ENCODE measurements around the gene ZBTB2.
"Not testable (repeated sequence)": the region's sequence is repeated elsewhere in the genome, so short reads cannot be mapped to it uniquely, and the experiment has no call there.

Gene ZBTB2

GRCh38 chr6:151327101-151327500, 64.3 kb downstream of the ZBTB2 start:
- DNase-seq (ENCODE audit: low read depth in 2 of 2): no peak

GRCh38 chr6:151326116-151326825, 65.1 kb downstream of the ZBTB2 start:
- no peak for DNase-seq (ENCODE audit: low read depth in 2 of 2)

GRCh38 chr6:151325075-151326050, 66.0 kb downstream of the ZBTB2 start:
- no peak for DNase-seq (ENCODE audit: low read depth in 2 of 2)

GRCh38 chr6:151324488-151324825, 66.9 kb downstream of the ZBTB2 start:
- no peak for DNase-seq (ENCODE audit: low read depth in 2 of 2)

- DNase-seq (ENCODE audit: low read depth in 2 of 2): peak; percentile 47 to 60
These were observed 67.4 kb downstream of the ZBTB2 start for GRCh38 chr6:151323791-151324487.

GRCh38 chr6:151322570-151322969, 68.8 kb downstream of the ZBTB2 start:
- DNase-seq (ENCODE audit: low read depth in 2 of 2): no peak

- no peak for DNase-seq (ENCODE audit: low read depth in 2 of 2)
These were observed 69.9 kb downstream of the ZBTB2 start for GRCh38 chr6:151321438-151321837.

- no peak for DNase-seq (ENCODE audit: low read depth in 2 of 2)
These were observed 71.2 kb downstream of the ZBTB2 start for GRCh38 chr6:151320140-151320539.

- DNase-seq (ENCODE audit: low read depth in 2 of 2): no peak
These were observed 73.4 kb downstream of the ZBTB2 start for GRCh38 chr6:151317995-151318365.

- no peak for DNase-seq (ENCODE audit: low read depth in 2 of 2)
These were observed 74.0 kb downstream of the ZBTB2 start for GRCh38 chr6:151317103-151317994.

GRCh38 chr6:151315661-151316060, 75.7 kb downstream of the ZBTB2 start:
- not testable (repeated sequence) for DNase-seq (ENCODE audit: low read depth in 2 of 2)
